PC-3 (cell line): Measurements from ENCODE around the gene MXRA7.

Experiments used
- CTCF ChIP-seq: fragments of 300-600 bp; sonication (generic); conservative IDR thresholded peaks from 2 replicates; pipeline ENCODE4 v1.5.1; 2017; ENCODE audit warnings: antibody characterized with exemption, low read depth, mild to moderate bottlenecking, low read length
- EZH2 ChIP-seq: fragments of 300-600 bp; sonication (generic); IDR thresholded peaks from one replicate; pipeline ENCODE4 v1.6.1; 2017; ENCODE audit warnings: antibody characterized with exemption, mild to moderate bottlenecking, low read length; ENCODE audit not compliant: unreplicated experiment
- EZH2phosphoT487 ChIP-seq: fragments of 300-600 bp; sonication (generic); IDR thresholded peaks from 2 replicates; pipeline ENCODE4 v1.6.1; 2018; ENCODE audit warnings: mild to moderate bottlenecking, antibody characterized with exemption, low read length, borderline replicate concordance

- no peak for TF ChIP-seq EZH2phosphoT487
- no peak for TF ChIP-seq CTCF
- TF ChIP-seq EZH2 = no peak
Measured at GRCh38 chr17:76650504-76650903, 60.3 kb downstream of the MXRA7 start.
